GM19240 (cell line): Measurements from ENCODE around the gene DUSP15.
"Not testable (repeated sequence)": the region's sequence is repeated elsewhere in the genome, so short reads cannot be mapped to it uniquely, and the experiment has no call there.

Experiments used
- DNase-seq: peaks from one replicate; pipeline ENCODE4 v3.0.0; 2011; ENCODE audit warnings: low spot score; ENCODE audit not compliant: insufficient read length

The DUSP15 gene

DNA sequence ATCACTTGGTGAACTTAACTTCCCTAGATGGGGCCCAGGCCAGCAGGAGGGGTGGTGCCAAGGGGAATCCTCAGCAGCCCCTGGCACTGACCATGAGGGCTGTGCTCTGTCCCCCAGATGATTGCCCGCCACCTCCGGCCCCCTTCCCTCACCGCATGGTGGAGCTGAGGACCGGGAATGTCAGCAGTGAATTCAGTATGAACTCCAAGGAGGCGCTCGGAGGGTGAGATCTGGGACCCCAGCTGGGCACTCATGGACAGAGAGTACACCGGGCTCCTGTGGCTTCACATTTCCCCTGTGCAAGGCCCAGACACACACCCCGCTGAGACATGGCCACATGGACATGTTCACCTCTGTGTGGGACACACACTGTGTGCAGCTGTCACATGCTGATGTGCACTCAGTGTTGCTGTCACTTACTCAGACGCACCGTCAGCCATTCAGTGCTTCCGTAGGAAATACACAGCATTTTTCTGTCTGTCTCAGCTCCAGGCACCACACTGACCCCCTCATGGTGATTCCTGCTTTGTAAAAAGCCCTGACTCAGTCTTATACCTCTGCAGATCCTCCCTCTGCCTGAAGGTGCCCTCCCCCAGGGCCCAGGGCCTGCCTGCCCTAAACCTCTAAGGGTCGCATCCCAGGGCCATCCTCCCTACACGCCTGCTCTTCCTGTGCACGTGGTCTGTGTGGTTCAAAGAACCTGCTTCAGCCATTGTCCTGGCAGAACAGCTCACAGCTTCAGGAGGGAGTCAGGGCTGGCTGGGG is 46.8 kb downstream of the DUSP15 start:
- no peak for DNase-seq

- peak; percentile 86 for DNase-seq
Measured at GRCh38 chr20:31822421-31823330, 47.7 kb downstream of the DUSP15 start.

GRCh38 chr20:31821427-31821826 is 48.9 kb downstream of the DUSP15 start:
- DNase-seq = no peak

DNA sequence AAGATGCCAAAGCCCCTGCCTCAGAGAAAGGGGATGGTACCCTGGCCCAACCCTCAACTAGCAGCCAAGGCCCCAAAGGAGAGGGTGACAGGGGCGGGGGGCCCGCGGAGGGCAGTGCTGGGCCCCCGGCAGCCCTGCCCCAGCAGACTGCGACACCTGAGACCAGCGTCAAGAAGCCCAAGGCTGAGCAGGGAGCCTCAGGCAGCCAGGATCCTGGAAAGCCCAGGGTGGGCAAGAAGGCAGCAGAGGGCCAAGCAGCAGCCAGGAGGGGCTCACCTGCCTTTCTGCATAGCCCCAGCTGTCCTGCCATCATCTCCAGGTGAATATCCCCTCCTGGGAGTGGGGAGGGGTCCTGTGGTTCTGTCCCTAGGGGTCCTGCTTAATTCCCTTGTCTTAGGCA is 50.1 kb downstream of the DUSP15 start:
- DNase-seq = no peak

DNA sequence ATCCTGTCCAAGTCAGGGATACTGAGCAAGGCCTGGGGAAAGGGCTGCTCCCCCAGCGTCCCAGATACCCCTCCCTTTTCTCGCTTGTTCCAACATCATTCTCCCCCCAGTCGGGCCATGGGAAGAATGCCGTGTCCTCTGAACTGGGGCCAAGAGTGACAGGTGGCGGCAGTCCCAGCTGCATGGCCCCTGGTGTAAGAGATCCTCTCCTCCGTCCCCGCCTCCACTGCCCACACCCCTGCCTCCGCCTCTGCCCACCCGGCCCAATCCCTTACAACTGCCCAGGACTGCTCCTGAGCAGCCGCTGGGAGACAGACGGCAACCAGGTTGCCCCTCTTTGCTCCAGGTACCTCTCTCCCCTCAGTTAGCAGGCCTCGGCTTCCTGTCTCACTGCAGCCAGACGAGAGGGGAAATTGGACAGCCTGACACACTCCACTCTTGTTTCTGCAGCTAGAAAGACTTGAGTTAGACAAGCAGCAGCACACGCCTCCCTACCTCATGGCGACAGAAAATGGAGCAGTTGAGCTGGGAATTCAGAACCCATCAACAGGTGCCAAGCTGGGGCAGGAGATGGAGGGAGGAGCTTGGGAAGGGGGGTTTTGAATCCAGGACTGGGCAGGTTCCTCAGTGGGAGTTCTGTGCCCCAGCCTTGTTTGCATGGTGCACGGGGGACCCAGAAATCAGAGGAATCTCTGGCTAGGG is 51.1 kb downstream of the DUSP15 start, which contains the start of gene MYLK2:
Gene MYLK2, plus strand, starts transcription at position 274 of the 702 bp plus-strand sequence. Its CDS starts 225 bp downstream, at position 499.
- DNase-seq = no peak

DNA sequence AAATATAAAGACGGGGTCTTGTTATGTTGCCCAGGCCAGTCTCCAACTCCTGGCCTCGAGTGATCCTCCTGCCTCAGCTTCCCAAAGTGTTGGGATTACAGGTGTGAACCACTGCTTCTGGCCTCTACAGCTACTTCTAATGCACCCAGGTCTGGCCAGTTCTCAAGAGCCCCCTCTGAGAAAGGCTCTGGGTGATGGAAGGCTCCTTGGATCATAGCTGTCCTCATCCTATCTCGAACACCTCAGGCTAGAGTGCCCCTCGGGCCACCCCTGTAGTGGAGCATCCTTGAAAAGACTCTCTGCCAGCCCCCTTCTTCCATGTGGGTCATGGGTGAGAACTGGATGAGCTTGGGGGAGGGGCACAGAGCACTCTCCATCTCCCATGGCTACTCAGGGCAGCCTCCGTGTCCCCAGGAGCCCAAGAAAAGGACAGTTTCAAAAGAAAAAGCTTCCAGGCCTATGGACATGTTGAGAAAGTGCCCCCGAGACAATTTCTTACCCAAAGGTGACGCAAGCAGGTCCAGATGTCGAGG is 51.9 kb downstream of the DUSP15 start:
- DNase-seq = no peak

- no peak for DNase-seq
Measured at GRCh38 chr20:31817461-31817860, 52.9 kb downstream of the DUSP15 start.

DNA sequence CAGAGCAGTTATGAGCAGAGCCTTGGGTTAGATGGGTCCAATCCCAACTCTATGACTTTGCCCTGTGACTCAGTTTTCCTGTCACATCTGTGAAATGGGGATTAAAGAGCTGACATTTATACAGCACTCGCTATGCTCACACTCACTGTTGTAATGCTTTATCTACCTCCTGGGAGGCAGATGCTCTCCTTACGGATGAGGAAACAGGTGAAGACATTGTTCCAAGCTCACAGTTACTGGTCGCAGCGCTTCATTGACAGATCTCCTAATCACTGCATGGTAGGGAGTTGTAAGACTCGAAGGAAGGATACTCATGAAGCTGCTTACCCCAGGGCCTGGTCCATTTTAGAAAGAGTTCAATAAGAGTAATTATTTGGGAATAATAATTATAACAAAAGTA is 54.1 kb downstream of the DUSP15 start:
- no peak for DNase-seq

DNA sequence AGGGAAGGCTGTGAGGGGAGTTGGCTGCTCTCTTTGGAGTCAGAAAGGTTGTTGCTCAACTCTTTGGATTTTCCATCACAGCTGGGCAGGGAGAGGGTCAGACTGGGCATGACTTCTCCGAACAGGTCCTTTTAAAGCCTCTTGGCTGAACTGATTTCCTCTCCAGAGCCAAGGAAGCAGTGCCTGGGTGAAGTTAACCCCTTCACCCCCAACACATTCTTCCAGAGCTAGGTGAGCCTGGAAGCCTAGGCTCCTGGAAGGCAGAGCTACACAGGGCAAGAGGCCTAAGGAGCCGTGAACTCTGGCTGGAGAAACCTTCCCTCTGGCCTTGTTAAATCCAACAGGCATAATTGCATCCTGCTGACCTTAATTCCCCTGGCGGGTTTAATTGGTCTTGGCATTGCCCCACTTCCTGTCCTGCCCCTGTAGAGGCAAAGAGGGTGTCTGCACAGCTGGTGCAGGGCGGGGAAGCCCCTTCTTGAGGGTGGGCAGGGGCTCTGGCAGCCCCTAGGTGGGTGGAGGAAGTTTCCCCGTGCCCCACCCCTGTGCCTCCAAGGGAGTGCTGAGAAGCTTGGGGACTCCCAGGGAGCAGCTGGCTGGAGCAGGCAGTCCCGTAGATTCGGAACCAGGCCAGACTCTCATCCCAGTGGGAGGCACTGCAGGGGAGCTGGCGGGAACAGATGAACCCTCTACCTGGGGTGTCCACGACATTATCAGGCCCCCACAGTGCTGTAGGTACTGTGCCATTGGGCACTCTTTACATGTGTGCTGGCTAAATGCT is 54.7 kb downstream of the DUSP15 start:
- no peak for DNase-seq

DNA sequence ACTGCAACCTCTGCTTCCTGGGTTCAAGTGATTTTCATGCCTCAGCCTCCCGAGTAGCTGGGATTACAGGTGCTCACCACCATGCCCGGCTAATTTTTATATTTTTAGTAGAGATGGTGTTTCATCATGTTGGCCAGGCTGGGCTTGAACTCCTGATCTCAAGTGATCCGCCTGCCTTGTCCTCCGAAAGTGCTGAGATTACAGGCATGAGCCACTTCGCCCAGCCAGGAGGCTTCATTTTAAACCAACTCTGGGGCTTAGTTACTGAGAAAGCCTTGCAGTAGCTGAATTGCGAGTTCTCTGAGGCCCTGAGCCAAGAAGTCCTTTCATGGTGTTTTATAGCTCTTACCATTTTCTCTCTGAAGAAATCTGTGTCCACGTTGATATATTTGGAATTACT is 56.2 kb downstream of the DUSP15 start:
- DNase-seq = not testable (repeated sequence)

GRCh38 chr20:31813611-31814010 is 56.7 kb downstream of the DUSP15 start:
- no peak for DNase-seq

DNA sequence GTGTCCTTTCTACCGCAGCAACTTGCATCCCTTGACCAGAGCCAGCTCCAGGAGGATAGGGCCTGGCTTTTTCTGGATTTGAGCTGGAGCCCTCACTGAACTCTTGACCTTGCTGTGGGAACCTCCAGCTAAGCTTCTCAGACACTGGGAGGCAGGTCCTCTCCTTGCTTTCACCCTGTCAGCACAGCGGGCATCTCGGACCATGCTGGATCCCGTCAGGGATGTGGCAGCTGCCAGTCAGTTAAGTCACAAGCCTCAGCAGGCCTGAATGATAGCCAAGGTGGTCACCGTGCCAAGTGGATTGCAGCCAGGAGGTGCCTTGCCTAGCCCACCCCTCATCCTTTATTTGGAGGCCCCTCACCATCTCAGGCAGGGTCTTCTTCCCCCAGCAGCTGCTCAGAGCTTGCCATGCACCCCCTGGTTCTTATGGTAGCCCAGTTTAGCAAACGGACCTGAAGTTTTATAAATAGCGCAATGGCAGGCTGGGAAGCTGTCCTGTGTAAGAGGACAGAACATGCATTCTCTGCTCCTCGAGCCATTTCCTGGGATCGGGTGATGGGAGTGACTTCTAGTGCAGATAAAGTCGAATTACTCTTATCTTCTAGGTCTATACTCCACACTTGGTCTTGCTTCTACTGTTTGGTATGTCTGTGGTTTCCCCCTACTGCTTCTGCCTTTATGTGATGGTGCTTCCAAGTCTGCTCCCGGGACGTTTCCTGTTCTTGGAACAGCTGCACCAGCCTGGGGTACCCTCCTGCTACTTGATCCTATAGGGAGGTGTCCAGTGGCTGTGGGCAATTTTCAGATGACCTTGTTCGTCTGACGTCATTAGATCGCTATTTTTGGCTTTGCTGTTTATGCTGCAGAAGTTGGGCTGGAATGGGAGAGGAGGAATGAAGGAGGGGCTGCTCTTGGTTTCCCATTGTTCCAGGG is 58.3 kb downstream of the DUSP15 start:
- DNase-seq = no peak

DNA sequence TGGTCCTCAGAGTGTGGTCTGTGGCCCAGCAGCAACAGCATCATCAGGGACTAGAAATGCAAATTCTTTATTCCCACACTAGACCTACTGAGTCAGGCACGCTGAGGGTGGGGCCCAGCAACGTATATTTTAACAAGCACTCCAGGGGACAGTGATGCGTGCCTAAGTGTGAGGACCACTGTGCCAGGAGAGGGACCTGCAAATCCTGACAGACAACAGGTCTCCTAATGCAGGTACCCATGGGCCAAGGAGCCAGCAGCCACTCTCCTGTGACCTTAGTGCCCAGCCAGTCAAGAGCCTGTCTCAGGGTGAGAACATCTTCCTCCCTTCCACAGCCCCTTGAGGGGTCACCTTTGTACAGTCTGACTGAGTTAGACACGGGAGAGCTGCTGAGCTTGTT is 59.1 kb downstream of the DUSP15 start:
- no peak for DNase-seq
